Cerebellar cortex (tissue), 1 donor: ENCODE results near the gene PTCHD4.

Experiments used
- DNase-seq: peaks from one replicate; pipeline ENCODE4 v3.0.0-alpha.2; 2015; ENCODE audit warnings: low spot score

PTCHD4 gene

GRCh38 chr6:48099713-48100587, 11.0 kb downstream of the PTCHD4 start:
- no peak for DNase-seq

GRCh38 chr6:48098923-48099322, 12.1 kb downstream of the PTCHD4 start:
- DNase-seq = peak; percentile 40

- no peak for DNase-seq
These were observed 18.3 kb downstream of the PTCHD4 start for GRCh38 chr6:48092550-48093217.

- DNase-seq = no peak
These were observed 20.5 kb downstream of the PTCHD4 start for GRCh38 chr6:48090546-48090945.

GRCh38 chr6:48087448-48087847, 23.5 kb downstream of the PTCHD4 start:
- DNase-seq = no peak

- no peak for DNase-seq
These were observed 24.8 kb downstream of the PTCHD4 start for GRCh38 chr6:48086187-48086586.

GRCh38 chr6:48085131-48085741, 25.8 kb downstream of the PTCHD4 start:
- no peak for DNase-seq

GRCh38 chr6:48084201-48084600, 26.8 kb downstream of the PTCHD4 start:
- no peak for DNase-seq

GRCh38 chr6:48080227-48081009, 30.6 kb downstream of the PTCHD4 start:
- DNase-seq = no peak

- DNase-seq = no peak
These were observed 32.9 kb downstream of the PTCHD4 start for GRCh38 chr6:48078120-48078519.

- no peak for DNase-seq
These were observed 35.8 kb downstream of the PTCHD4 start for GRCh38 chr6:48075181-48075580.

- no peak for DNase-seq
These were observed 36.8 kb downstream of the PTCHD4 start for GRCh38 chr6:48073976-48074767.

GRCh38 chr6:48071833-48072232, 39.2 kb downstream of the PTCHD4 start:
- no peak for DNase-seq

- no peak for DNase-seq
These were observed 41.7 kb downstream of the PTCHD4 start for GRCh38 chr6:48069280-48069679.

GRCh38 chr6:48068278-48069251, 42.4 kb downstream of the PTCHD4 start:
- DNase-seq = no peak

GRCh38 chr6:48067886-48068277, 43.1 kb downstream of the PTCHD4 start:
- DNase-seq = no peak

GRCh38 chr6:48067148-48067712, 43.8 kb downstream of the PTCHD4 start:
- no peak for DNase-seq

- DNase-seq = no peak
These were observed 49.6 kb downstream of the PTCHD4 start for GRCh38 chr6:48061265-48061990.
